T-helper 2 cell treated with Interferon-gamma antibody and Interleukin-4, amounts not matched to agents 100 ng/mL and 5 ng/mL, for 36 hours (primary cell): ENCODE results near the gene DNAJB6. TPM values are rescaled to one million over a fixed set of nuclear protein-coding genes. Genes with fewer than 3 reads are reported as not detected.

ENCODE experiments used
- intact Hi-C: fragments of 100-400 bp; cut with micrococcal nuclease; formaldehyde crosslinking; loops from one replicate; pipeline ENCODE4 v1.15.1; 2023
- total RNA-seq: library from RNA; stranded (reverse); gene quantifications from 2 replicates; pipeline ENCODE4 v1.2.3, GENCODE V29; 2022

The DNAJB6 gene
- total RNA-seq, 1 donor from 2014 or later = 88.5 TPM

DNA sequence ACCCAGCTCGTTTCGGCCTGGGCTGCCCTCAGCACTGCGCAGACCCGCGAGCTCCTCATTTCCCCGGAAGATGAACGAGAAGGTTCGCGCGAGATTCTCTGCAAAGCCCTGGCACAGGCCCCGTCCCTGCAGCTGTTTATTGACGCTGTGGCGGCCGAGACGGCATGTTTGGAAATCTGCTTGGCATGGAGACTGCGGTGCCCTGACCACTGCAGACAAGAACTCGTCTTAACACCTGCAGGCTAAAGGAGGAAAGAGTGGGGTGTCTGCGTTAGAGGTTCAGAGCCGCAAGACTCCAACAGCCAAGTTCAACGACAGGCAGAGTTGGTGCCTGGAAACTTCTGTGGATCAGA lies 125.6 kb downstream of the DNAJB6 start:
- intact Hi-C loops = no loop called here

GRCh38 chr7:157462840-157463239 lies 126.0 kb downstream of the DNAJB6 start:
- intact Hi-C loops = no loop called here

GRCh38 chr7:157463245-157463644 lies 126.4 kb downstream of the DNAJB6 start:
- intact Hi-C loops = no loop called here

- intact Hi-C loops = no loop called here
These were observed 127.5 kb downstream of the DNAJB6 start for GRCh38 chr7:157464111-157464970.

DNA sequence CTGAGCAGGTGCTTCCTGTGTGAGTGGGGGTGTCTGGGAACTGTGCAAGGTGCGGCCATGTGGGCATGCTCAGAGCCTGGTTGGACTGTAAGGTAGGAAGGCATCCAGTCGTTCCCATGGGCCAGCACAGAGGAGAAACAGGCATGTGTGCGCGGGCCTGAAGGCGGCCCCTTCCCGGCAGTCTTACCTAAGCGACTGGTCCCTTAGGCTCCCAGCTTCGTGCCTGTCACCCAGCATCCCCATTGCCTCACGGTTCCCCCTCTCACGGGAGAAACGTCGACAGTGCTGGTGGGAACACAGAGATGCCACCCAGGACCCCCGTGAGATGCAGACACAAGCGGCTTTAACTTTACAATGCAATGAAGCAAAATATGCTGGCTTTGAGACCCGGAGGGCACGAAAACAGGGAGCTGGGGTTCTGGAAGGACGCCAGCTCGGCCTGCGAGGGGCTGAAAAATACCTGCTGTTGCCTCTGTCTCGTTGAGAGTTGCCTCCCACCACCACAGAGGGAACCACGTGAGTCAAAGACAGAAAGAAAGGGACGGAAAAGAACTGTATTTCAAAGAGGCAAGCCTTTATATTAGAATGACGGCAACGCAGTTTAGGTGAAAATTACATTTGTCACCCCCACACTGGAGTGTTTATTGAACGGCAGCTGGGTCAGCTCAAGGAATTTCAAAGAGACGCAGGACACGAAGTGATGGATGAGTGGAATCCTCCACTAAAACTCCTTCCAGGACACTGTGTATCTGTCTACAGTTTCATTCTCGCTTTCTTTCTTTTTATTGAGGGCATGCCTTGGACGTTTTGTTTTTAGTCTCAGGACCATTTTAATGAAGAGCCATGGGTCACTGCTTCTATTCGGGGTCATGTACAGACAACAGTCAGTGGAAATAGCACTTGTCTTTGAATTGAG lies 128.4 kb downstream of the DNAJB6 start:
- intact Hi-C loops = no loop called here

- intact Hi-C loops = no loop called here
These were observed 129.4 kb downstream of the DNAJB6 start for GRCh38 chr7:157465891-157466866.

DNA sequence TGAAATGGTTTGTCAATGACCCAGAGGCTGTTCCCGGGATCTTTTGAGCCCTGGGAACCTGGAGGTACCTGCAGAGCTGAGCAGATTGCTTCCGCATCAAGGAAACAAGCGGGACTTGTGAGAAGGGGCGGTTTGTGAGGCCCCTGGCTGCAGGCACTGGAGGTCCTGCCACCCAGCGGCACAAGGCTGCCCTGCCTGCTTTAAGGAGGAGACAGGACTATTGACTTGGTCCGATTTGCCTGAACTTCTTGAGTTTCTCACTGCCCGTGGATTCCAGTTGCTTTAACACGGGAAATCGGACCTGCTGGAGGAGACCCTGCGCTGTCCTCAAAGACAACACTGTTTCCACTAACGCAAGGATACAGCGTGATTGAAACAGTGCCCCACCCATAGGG lies 130.1 kb downstream of the DNAJB6 start:
- intact Hi-C loops = no loop called here

Other genes with a start within 250 kb of the DNAJB6 start
- gene UBE3C, start 198.1 kb upstream of the DNAJB6 start, total RNA-seq = 69.1 and 71.0 TPM in 2 replicates